K562 (cell line): Measurements from ENCODE around the gene IL1B. TPM values are rescaled to one million over a fixed set of nuclear protein-coding genes. Genes with fewer than 3 reads are reported as not detected.

Experiments
- ARID1B ChIP-seq: fragments of 450-650 bp; IDR thresholded peaks from 2 replicates; pipeline ENCODE4 v1.6.1; 2016; ENCODE audit warnings: antibody characterized with exemption, mild to moderate bottlenecking, inconsistent platforms
- CXXC5 ChIP-seq: fragments of 250-450 bp; sonication (Bioruptor Pico); IDR thresholded peaks from 2 replicates; pipeline ENCODE4 v1.8.0; 2022; ENCODE audit warnings: inconsistent platforms, mild to moderate bottlenecking, moderate library complexity
- DNMT1 ChIP-seq: fragments of 450-650 bp; IDR thresholded peaks from 2 replicates; pipeline ENCODE4 v1.6.1; 2016; ENCODE audit warnings: antibody characterized with exemption, mild to moderate bottlenecking
- E2F1 ChIP-seq: sonication (generic); formaldehyde crosslinking; IDR thresholded peaks from 2 replicates; pipeline ENCODE4 v1.8.1; 2023; ENCODE audit warnings: mild to moderate bottlenecking, missing genetic modification reagents, moderate library complexity
- EP400 ChIP-seq: fragments of 450-650 bp; IDR thresholded peaks from 2 replicates; pipeline ENCODE4 v1.6.1; 2017; ENCODE audit warnings: antibody characterized with exemption, mild to moderate bottlenecking, moderate library complexity
- FOS ChIP-seq: IDR thresholded peaks from 3 replicates; pipeline ENCODE4 v1.6.1; 2011; ENCODE audit not compliant: insufficient read length; ENCODE audit errors: extremely low read depth
- JUND ChIP-seq, 2 experiments: IDR thresholded peaks; 2 replicates in 1 of 2; 3 replicates in 1 of 2; pipeline ENCODE4 v1.6.1; 2011; ENCODE audit warnings: borderline replicate concordance in 2 of 2, low read depth in 2 of 2, low read length in 2 of 2, improper control_type of control experiment in 1 of 2, missing biosample characterization in 1 of 2, missing genetic modification characterization in 1 of 2, missing genetic modification reagents in 1 of 2
- L3MBTL2 ChIP-seq: fragments of 450-650 bp; IDR thresholded peaks from 2 replicates; pipeline ENCODE4 v1.6.1; 2016; ENCODE audit warnings: mild to moderate bottlenecking, moderate library complexity
- MAFK ChIP-seq: IDR thresholded peaks from 2 replicates; pipeline ENCODE4 v1.6.1; 2011; ENCODE audit warnings: low read length, improper control_type of control experiment
- MYBL2 ChIP-seq, 2 experiments: fragments of 450-650 bp in 1 of 2; sonication (generic) in 1 of 2; formaldehyde crosslinking in 1 of 2; IDR thresholded peaks; 2 replicates each; pipeline versions ENCODE4 v1.6.1 to v1.8.1; 2017 to 2022; ENCODE audit warnings: borderline replicate concordance in 1 of 2, inconsistent platforms in 1 of 2, low read depth in 1 of 2, mild to moderate bottlenecking in 1 of 2, missing genetic modification reagents in 1 of 2, moderate library complexity in 1 of 2
- NKRF ChIP-seq: fragments of 450-650 bp; IDR thresholded peaks from 2 replicates; pipeline ENCODE4 v1.6.1; 2016; ENCODE audit warnings: borderline replicate concordance
- PBX2 ChIP-seq, 2 experiments: IDR thresholded peaks in 1 of 2; conservative IDR thresholded peaks in 1 of 2; 2 replicates each; pipeline ENCODE4 v1.6.1; 2016; ENCODE audit warnings: low read depth in 2 of 2, mild to moderate bottlenecking in 1 of 2, missing compliant biosample characterization in 1 of 2, missing genetic modification characterization in 1 of 2, moderate library complexity in 1 of 2
- PKNOX1 ChIP-seq: fragments of 450-650 bp; IDR thresholded peaks from 2 replicates; pipeline ENCODE4 v1.6.1; 2016
- SIRT6 ChIP-seq: IDR thresholded peaks from one replicate; pipeline ENCODE4 v1.6.1; 2012; ENCODE audit warnings: low read depth, mild to moderate bottlenecking, control low read depth, inconsistent platforms, low read length, moderate library complexity
- SMAD2 ChIP-seq: fragments of 150-350 bp; IDR thresholded peaks from 2 replicates; pipeline ENCODE4 v1.6.1; 2014; ENCODE audit warnings: low read depth, mild to moderate bottlenecking, low read length
- SMARCE1 ChIP-seq: fragments of 450-650 bp; IDR thresholded peaks from 2 replicates; pipeline ENCODE4 v1.7.1; 2016; ENCODE audit warnings: mild to moderate bottlenecking
- SOX6 ChIP-seq: fragments of 450-650 bp; IDR thresholded peaks from 2 replicates; pipeline ENCODE4 v1.6.1; 2014; ENCODE audit warnings: mild to moderate bottlenecking
- TCF3 ChIP-seq: sonication (generic); formaldehyde crosslinking; IDR thresholded peaks from 2 replicates; pipeline ENCODE4 v1.4.0; 2020; ENCODE audit warnings: mild to moderate bottlenecking, missing genetic modification reagents
- ZNF124 ChIP-seq: sonication (generic); formaldehyde crosslinking; IDR thresholded peaks from 2 replicates; pipeline ENCODE4 v1.8.1; 2022; ENCODE audit warnings: missing genetic modification reagents
- polyA plus RNA-seq, 8 experiments: library from polyadenylated mRNA; depleted of rRNA in 4 of 8; stranded (reverse) in 5 of 8; unstranded in 3 of 8; fragments of >200 nt; fragmentation: Nextera tagmentation in 2 of 8; fragmentation: Illumina TruSeq in 1 of 8; extraction: Ambion mirVana in 2 of 8; extraction: Trizol in 1 of 8; gene quantifications; 2 replicates each; pipeline versions ENCODE4 v1.2.1 to v1.2.3, GENCODE V29; 2011 to 2014; ENCODE audit warnings: inconsistent platforms in 1 of 8, missing spikeins in 1 of 8
- total RNA-seq, 7 experiments: library from RNA; depleted of rRNA in 6 of 7; stranded (reverse); fragments of >200 nt in 6 of 7; fragmentation: Illumina TruSeq in 2 of 7; extraction: Trizol in 2 of 7; gene quantifications; 2 replicates each; pipeline versions ENCODE4 v1.2.1 to v1.2.3, GENCODE V29; 2011 to 2021; ENCODE audit warnings: low replicate concordance in 1 of 7

The IL1B gene
- total and polyA plus RNA-seq, 9 of the 15 experiments (the other 6 are each of a cell fraction or from before 2014, with no cell fraction given), result 0.29 TPM; not detected in 8

GRCh38 chr2:112784199-112785189, 52.1 kb downstream of the IL1B start, which contains the start of gene IL1A (continued):
- TF ChIP-seq L3MBTL2 (peak; percentile 77; the same call in 1 of the 2 replicates), FOS (no peak), CXXC5 (CRISPR knock-in tag) (peak; percentile 38; the same call in 1 of the 2 replicates), SMAD2 (no peak), PBX2 (CRISPR knock-in tag; IDR thresholded peaks at IDR 0.05; ENCODE audit: low read depth) (no peak; the same call in 1 of the 2 replicates), PBX2 (tag; conservative IDR thresholded peaks at IDR 0.05; ENCODE audit: low read depth) (peak; percentile 59), MAFK (peak; percentile 48; the same call in 1 of the 2 replicates), ZNF124 (CRISPR knock-in tag) (no peak), MYBL2 (IDR thresholded peaks at IDR 0.05; ENCODE audit: low read depth) (no peak), MYBL2 (CRISPR knock-in tag; IDR thresholded peaks at IDR 0.05; ENCODE audit: borderline replicate concordance) (no peak), PKNOX1 (peak; percentile 53), SOX6 (peak; percentile 65), ARID1B (peak; percentile 44), SIRT6 (no peak), SMARCE1 (0 out of 2 replicates have a peak, but pooled peaks have one; percentile 26), EP400 (peak; percentile 18; the same call in 1 of the 2 replicates), JUND (IDR thresholded peaks at IDR 0.05; ENCODE audit: borderline replicate concordance, low read depth, low read length) (peak; percentile 32; the same call in 1 of the 2 replicates), JUND (tag; IDR thresholded peaks at IDR 0.05; ENCODE audit: borderline replicate concordance, low read depth, low read length) (no peak), DNMT1 (no peak), TCF3 (CRISPR knock-in tag) (no peak), E2F1 (CRISPR knock-in tag) (no peak), NKRF (no peak)
